ENCODE data around the gene HOXC5.
A peak's percentile ranks its signal among the peaks of the same experiment; 100 is the strongest.

The HOXC5 gene

DNA sequence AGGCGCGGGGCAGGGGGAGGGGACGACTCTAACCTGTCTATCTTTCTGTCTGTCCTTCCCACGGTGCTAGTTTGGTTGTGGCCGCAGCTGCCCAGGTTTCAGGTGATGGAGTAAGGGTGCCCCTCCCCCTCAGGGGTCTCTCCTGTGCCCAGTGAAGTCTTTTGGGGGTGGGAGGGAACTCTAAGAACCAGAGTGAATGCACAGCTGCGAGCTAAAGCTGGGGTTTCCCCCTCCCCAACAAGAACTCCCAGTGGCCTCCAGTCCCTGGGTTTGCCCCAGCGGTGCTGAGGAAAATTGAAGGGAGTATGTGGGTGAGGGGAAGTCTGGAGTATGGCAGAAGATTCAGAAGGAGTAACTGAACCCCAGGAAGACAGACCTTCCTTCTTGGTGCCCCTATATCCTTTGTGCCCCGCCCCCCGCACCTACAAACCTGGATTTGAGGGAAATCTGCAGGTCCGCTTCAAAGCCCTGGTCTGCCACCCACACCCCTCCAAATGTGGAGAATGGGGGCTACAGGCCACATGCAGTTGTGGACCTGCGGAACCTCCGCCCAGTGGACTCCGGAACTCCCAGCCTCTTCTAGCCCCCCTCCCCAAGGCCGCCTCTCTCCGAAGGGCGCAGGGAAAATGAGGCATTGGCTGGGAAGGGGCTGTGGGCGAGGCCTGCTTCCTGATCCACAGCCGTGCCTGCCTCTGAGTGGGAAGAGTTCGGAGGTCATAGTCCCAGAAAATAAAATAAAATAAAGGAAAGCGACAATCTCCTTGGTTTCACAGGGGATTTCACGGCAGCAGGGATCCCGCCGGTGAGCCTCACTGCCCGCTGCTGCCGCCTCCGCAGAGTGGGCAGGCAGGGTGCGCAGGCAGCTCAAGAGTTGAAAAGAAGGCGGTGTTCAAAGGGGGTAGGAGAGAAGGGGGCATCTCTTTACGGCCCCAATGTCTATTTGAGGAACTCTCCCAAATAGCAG lies 36.3 kb upstream of the HOXC5 start:
- no peak for DNase-seq

DNA sequence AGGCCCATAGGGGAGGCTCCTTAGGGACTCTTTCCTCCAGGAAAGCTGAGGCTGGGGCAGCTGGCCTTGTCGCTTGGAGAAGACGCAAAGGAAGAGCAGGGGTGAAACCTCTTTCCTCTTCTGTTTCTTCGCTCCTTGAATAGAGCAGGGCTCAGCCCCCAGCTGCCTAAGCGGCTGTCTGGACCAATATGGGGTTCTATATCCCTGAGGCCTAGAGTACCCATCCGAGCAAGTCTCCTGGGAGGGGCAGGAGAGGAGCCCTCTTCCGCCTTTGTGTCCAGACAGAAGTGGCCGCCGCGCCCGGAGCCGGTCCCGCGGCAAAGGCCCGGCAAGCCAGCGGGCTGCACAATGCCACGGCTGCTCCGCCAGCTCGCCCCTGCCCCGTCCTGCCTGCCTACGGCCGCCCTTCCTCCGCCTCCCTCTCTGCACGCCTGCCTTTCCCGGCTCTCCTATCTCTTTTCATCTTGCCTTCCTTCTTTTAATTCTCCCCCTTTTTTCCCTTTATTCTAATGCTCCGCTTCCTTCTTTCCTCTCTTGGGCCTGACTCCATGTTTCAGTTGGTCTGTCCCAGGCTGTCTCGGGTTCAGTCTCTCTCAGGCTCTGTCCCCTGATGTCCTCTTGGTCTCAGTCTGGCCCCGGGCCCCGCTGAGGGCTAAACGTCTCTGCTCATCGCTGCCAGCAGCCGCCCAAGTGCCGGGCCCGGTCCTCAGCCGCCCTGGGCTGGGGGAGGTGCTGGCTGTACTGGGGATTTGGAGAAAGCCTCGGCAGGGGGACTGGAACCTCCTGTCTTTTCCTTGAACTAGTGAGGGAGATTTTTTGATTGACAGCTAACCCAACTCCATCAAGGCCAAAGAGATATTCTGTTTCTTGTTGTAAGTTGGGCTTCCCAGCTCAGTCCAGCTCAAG lies 35.4 kb upstream of the HOXC5 start:
- no peak for DNase-seq

DNA sequence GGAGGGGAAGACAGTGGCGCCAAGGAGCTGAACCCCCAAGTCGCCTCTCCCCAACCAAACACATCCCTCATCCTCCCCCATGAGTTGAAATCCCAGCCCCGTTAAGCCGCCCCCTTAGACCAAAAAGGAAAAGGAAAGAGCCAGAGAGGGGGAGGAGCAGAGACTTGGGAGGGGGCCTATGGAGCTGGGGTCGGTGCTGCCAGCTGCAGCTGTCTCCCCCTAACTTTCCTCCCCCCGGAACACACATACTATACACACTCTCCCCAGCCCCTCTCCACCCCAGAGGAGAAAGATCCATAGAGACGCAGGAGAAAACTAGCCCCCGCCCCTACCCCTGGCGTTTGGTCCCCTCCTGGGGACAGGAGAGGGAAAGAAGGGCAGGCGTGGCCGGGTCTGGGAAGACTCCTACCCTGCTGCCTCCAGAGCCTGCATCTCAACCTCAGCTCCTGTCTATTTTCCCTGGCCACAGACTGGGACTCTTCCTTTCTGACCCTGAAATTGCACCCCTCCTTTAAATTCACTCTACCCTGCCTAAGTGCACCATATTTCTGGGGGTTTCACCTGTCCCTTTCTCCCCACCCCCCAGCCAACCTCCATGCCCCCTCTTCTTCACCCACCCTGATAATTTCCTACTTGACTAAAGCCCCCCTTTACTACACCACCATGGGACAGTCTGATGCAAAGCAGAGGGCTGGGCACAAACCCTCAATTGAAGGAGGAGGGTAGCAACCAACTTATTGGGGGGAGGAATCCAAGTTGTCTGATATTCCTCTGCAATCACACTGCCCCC lies 34.5 kb upstream of the HOXC5 start:
- DNase-seq: no peak

DNA sequence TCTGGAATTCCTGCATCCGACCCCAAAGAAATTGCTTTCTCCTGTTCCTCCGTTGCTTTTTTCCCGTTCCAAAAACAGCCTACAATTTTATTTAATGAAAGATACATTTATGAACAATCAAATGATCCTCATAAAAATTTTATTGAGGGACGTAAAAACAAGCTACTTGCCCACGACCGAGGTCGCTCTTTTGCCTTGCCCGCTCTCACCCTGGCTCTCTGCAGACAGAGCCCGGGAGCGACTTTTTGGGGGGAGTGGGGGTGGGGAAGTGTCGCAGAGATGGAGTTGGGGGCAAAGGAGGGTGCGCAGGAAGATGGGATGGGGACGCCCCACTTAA lies 34.0 kb upstream of the HOXC5 start:
- no peak for DNase-seq

DNA sequence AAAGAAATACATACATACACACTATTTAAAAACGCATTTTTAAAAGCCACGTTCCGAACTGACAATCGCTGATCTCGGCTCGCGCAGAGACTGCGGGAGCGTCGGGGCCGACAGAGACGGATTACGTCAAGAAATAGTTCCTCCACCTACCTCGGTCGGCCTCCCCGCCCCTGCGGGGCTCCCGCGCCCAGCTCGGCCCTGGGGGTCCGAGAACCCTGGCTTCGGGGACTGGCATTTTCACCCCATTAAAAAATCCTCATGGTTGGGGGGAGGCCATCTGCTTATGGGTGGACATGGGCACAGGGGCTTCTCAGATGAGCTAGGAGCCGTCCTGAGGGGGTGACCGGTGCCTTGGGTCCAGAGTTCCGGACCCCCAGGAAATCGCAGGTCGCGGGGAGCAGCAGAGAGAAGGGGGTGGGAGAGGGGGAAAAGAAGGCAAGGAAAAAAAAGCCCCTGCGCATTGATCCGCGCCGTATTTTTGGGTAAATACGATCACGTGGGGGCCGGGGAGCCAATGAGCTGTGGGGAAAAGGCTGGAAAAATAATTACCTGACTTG lies 33.2 kb upstream of the HOXC5 start:
- peak; percentile 68 for DNase-seq

DNA sequence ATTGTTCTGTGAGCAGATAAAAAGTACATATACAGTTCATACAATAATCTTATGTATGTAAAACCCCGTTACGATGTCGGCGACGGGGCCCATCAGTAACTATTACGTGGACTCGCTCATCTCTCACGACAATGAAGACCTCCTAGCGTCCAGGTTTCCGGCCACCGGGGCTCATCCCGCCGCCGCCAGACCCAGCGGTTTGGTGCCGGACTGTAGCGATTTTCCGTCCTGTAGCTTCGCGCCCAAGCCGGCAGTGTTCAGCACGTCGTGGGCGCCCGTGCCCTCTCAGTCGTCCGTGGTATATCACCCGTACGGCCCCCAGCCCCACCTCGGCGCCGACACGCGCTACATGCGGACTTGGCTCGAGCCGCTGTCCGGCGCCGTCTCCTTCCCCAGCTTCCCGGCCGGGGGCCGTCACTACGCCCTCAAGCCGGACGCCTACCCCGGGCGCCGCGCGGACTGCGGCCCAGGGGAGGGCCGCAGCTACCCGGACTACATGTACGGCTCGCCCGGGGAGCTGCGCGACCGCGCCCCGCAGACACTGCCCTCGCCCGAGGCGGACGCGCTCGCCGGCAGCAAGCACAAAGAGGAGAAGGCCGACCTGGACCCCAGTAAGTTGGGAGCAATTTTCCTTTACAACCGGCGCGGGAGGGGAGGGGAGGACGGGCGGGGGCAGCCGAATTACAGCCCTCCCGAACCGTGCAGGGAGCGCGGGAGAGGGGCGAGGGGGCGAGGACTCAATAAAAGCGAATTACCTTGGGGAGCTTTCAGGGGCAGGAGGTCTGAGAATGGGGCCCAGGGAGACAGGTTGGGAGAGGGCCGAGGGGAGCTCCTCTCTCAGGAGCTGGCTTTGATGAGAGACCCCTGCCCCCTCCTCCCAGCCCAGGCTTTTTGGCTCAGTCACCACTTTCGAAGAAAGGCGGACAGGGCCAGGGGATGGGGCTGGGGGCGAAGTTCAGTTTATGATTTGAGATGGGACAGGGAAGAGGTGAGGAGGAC lies 32.4 kb upstream of the HOXC5 start, which contains the start of gene HOXC9:
Gene HOXC9, plus strand, starts transcription at position 46 of the 999 bp plus-strand sequence. Its CDS starts 28 bp downstream, at position 74.
- no peak for DNase-seq

DNA sequence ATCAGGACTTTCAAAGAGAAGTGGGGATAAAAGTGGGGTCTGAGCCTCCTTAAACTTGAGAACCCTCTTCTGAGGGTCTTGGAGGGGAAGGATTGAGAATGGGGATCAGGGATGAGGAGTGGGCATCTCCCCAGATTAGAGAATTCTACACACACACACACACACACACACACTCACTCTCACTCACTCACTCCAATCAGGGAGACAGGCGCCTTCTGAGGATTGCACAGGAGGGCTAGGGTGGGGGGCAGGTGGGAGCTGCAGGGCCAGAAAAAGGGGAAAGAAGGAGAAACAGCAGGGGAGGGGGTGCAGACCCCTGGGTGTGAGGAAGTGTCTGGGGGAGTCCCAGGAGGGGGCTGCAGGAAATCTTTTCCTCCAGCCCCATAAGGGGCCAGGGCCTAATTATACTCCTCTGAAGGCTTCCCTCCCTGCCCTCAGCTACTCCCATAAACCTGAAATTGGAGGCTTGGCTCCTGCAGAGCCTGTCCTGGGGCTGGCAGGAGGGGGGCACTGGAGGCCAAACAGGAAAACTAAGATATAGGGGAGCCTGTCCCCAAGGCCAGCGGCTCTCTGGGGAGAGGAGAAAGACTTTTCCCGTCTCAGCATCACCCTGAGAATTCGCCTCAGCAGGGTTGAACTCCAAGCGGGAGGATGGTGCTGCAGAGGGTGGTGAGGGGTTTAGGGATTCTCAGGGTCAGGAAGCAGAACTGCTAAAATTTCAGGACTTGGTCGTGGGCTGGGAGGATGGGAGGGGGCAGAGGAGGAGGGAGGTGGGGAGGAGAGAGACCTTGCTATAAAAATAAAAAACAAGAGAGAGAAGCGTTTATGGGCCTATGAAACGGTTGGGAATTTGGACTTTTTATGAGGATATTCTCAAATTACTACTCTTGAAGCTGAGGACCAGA lies 31.3 kb upstream of the HOXC5 start:
- DNase-seq: no peak

DNA sequence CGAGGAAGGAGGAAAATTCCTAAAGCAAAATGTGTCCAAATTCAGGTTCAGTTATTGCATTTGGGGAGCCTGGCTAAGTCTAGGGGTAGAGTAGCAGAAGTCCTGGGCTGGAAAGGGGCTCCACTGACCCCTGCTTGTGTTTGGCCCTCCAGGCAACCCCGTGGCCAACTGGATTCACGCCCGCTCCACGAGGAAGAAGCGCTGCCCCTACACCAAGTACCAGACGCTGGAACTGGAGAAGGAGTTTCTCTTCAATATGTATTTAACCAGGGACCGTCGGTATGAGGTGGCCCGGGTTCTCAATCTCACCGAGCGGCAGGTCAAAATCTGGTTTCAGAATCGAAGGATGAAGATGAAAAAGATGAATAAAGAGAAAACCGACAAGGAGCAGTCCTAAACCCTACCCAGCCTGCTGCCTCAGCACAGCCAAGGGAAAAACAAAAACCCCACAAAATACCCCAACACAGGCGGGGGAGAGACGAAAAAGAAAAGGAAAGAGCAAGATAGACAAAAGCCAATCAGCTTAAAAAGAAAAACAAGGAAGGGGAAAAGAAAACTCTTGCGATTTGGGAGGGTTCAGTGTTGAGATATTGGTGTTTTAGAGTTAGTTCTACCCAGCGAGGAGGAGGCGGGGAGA lies 30.5 kb upstream of the HOXC5 start:
- DNase-seq: no peak

DNA sequence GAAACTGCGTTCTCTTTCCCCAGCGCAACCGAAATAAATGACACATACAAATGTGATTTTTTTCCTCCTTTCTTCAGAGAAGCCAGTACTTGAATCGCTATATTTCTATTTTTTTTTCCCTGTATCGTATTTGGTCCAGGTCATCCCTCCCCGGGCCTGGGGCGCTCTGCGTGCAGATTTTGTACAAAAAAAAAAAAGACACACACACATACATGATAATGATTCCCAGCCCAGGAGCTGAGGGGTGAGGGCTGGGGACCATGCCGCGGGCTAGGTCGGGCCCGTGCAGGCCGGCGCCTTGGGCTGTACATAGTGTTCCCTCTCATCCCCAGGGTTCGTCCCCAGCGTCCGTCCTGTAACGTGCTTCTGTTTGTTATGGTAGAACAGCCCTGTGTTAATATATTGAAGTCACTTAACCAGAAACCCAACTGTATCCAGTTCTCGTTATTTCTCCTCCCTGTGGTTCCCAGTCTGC lies 29.9 kb upstream of the HOXC5 start:
- no peak for DNase-seq

DNA sequence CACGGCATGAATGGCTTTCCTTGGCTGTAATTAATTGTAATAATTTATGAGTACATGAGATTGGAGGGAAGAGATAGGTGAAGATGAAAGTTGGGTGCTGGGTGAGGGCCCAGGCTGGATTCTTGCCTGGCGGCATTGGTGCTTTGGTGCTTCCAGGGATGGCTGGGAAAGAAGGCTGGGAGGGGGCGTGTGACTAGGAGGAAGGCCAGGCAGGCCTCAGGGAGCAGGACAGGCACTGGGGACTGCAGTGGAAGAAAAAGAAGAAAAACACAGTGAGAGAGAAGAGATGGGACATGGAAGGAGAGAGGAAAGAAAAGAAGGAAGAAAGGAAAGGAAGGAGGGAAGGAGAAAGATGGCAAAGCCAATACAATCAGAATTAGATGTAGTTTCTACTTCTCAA lies 29.2 kb upstream of the HOXC5 start:
- no peak for DNase-seq

DNA sequence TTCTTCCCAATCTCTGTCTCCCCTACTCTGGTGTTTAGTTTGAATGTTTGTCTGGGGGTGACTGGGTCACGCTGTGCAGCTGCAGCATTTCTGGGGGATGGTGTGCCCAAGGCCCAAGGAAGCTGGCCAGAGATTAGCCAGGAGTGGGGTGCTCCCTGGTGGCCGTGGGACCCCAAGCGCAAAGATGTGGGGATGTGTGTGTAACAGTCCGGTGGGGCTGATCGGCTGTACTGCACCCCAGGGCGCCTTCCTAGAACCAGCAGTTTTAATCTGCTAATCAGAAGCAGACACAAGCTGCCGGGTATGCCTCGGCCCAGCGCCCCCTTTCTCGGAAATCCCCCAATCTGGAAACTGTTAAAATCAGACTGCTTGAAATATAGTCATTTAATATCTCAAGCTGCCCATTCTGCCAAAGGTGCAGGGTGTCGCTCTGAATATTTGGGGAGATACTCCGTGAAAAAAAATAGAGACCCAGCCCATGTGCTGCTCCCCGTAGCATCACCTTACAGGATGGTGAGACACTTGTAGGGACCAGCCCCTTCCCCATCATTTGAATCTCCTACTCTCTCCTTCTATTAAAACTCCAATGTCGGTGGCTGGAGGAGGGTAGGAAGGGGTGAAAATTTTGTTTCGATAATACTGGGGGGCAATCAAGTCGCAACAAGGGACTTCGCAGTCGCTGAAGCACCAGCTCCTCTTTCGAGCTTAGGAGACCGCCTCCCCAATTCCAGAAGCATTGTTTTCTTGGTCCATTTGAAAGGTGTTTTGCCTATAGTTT lies 28.6 kb upstream of the HOXC5 start:
- no peak for DNase-seq

DNA sequence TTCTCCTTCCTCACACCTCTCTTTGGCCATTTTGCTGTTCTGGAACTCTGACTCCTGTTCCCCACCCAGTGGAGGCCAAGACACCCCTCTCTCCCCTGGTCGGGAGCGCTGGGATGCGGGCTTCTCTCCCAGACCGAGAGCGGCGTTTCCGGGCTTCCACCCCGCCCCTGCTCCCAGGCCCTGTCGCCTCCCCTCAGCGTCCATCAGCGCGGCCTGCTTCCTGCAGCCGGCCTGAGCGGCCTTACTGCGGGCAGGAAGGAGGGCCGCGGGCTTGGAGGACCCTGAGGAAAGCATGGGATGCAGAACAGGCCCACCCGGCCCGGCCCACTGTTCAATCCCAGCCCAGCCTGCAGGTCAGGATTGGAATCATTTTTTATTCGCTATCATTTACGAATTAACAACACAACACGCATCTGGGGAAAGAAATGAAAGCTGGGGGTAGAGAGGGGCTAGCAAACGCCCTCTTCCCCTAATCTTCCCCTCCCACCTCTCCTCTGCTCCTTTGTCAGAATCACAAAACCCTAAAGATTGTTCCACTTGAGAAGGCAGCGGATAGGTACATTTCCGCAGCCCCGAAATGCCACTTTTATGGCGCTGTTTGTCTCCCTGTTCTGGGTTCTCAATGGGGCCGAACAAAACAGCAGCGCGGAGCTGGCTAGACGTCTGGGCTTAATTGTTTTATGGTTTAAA lies 27.9 kb upstream of the HOXC5 start:
- DNase-seq: no peak

DNA sequence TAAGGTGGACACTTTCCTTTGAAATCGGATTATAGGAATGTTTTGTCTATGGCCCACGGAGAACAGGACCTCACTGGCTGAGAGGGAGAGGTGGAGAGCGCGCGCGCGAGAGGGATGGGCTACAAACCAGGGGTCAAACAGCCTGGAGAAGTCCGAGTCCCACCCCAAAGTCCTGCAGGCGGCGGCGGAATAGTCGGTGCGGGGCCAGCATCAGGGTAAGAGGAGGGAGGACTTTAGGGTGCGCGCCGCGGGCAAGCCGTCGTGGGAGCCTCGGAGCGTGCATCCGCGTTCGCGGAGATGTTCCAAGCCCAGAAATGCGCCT lies 27.4 kb upstream of the HOXC5 start:
- no peak for DNase-seq

DNA sequence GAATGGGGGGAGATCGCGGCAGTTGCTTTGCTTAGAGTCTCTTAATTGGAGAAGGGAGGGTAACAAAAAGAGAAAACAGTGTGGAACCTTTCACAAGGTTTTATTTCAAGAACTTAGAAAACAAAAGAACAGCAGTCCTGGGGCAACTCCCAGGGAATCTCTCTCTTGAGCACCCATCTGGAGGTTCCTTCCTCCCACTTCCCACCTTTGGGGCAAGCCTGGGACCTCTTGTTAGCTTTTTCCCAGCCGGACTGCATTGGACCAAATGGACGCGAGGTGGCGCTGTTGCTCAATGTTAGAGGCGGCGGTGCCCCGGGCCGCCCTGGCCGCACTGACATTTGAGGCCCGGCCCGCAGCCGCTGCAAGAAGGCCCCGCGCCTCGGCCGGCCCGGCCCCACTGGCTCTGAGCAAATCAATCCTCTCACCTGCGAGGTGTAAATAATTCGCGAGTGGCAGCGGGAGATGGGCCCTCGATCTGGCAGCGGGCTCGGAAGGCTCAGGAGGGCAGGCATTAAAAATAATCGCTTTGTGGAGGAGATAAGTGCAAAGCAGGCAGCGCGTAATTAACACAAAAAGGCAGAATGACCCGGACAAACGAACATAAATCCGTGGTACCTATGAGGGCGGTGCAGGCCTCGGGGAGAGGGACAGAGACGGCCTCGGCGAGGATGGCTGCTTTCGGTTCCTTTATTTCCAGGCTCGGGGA lies 26.8 kb upstream of the HOXC5 start:
- DNase-seq: peak; percentile 82

DNA sequence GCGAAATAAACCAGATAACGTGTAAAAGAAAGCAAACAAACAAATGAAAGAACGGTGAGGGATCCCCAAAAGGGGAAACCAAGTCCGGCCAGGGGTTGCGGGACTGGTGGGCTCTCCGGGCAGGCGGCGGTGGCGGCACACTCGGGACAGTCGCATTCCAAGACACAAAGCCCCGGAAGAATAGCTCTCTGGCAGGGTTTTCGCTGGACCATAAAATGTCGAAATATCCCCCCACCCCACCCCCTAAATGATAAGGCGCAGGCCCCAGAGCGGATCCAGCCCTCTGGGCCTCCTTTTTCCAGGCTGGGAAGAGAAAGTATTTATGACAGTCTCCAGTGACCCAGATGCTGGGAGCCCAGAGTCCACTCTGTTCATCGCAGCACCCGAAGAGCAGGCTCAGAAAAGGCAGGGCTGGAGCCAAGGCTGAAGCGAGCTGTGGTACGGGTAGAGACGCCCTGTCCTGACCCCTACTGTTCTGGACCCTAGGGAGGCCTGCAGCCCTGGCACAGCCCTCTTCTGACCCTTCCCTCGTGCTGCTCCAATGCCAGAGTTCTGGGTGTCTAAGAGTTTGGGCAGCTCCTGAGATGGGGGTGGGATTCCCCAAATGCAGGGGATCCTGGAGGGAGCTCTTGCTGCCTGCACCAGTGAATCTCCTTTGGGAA lies 26.2 kb upstream of the HOXC5 start:
- no peak for DNase-seq

DNA sequence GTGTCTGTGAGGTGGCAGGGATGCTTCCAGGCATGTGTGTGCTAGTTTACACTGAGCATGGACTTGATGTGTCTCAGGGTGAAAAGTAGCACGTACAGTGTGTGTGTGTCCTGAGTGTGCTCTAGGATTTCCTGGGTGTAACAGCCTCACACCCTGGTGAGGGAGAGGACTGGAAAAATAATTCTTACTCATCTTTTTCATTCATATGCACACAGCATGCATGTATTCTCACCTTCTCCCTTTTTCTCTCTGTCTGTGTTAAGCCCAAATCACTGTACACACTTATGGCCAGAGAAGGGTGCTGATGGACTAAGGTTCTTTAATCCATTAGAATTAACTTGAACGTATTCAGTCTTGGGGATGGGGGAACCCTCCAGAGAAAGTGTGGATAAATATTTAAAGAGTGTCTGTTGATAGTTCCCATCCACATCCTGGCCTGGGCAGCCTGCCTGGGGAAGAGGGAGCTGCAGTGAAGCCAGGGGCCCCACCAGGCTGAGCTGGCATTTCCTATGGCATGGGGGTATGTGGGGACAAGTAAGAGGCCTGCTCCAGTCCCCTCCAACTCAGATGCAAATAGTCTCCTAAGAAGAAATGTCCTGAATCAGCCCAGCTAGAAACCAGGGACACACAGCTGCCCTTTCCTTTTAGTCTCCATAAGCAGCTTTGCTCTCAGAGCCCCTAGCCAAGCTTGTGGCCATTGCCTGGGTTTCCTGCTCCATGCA lies 25.2 kb upstream of the HOXC5 start:
- no peak for DNase-seq

DNA sequence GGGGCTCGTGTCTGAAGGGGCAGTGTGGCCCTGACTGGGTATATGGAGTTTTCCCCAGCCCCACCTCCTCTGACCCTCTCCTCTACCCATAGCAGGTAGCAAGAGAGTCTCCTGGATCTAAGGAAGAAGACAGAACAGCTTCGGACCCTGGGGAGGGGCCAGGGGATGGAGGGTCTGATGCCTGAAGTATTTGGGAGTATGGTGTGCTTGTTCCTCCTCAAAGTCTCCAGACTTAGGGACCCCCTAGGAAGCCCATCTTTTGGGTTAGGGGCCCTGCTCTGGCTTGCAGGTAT lies 24.6 kb upstream of the HOXC5 start:
- no peak for DNase-seq
